K562 (cell line): Measurements from ENCODE around the gene GTPBP1. TPM values are rescaled to one million over a fixed set of nuclear protein-coding genes. Genes with fewer than 3 reads are reported as not detected.

Experiments
- BRD4 ChIP-seq: fragments of 200-600 bp; sonication (generic); IDR thresholded peaks from 2 replicates; pipeline ENCODE4 v1.6.1; 2017; ENCODE audit warnings: inconsistent platforms
- COPS2 ChIP-seq: fragments of 450-650 bp; conservative IDR thresholded peaks from 2 replicates; pipeline ENCODE4 v1.6.1; 2016; ENCODE audit warnings: mild to moderate bottlenecking, moderate library complexity
- FOXK2 ChIP-seq, 2 experiments: fragments of 450-650 bp; IDR thresholded peaks in 1 of 2; conservative IDR thresholded peaks in 1 of 2; 2 replicates each; pipeline ENCODE4 v1.6.1; 2016; ENCODE audit warnings: low read depth in 2 of 2, mild to moderate bottlenecking in 1 of 2
- HDAC2 ChIP-seq: fragments of 450-650 bp; IDR thresholded peaks from 2 replicates; pipeline ENCODE4 v1.6.1; 2016; ENCODE audit warnings: mild to moderate bottlenecking
- KAT2B ChIP-seq: IDR thresholded peaks from one replicate; pipeline ENCODE4 v1.6.1; 2012; ENCODE audit warnings: low read depth, mild to moderate bottlenecking, control low read depth, inconsistent platforms, low read length, moderate library complexity
- KAT7 ChIP-seq: sonication (generic); formaldehyde crosslinking; IDR thresholded peaks from 2 replicates; pipeline ENCODE4 v1.8.0; 2022; ENCODE audit warnings: missing genetic modification reagents, mild to moderate bottlenecking, borderline replicate concordance
- KAT8 ChIP-seq: fragments of 450-650 bp; IDR thresholded peaks from 2 replicates; pipeline ENCODE4 v1.6.1; 2016; ENCODE audit warnings: low read depth, mild to moderate bottlenecking
- LEF1 ChIP-seq: fragments of 450-650 bp; IDR thresholded peaks from 2 replicates; pipeline ENCODE4 v1.6.1; 2016; ENCODE audit warnings: mild to moderate bottlenecking
- MBD2 ChIP-seq: sonication (generic); IDR thresholded peaks from 2 replicates; pipeline ENCODE4 v1.6.1; 2016; ENCODE audit warnings: low read depth, borderline replicate concordance
- MYC ChIP-seq, 2 experiments: fragments of 250-450 bp in 1 of 2; sonication (Bioruptor Pico) in 1 of 2; IDR thresholded peaks; 2 replicates each; pipeline versions ENCODE4 v1.5.1 to v1.6.1; 2012 to 2021; ENCODE audit warnings: low read depth in 2 of 2, borderline replicate concordance in 1 of 2, improper control_type of control experiment in 1 of 2, low read length in 1 of 2, mild to moderate bottlenecking in 1 of 2, moderate library complexity in 1 of 2
- SAFB ChIP-seq: fragments of 200-400 bp; formaldehyde crosslinking; IDR thresholded peaks from 2 replicates; pipeline ENCODE4 v1.6.1; 2017; ENCODE audit warnings: low read depth, low read length, borderline replicate concordance
- ZNF12 ChIP-seq: sonication (generic); formaldehyde crosslinking; IDR thresholded peaks from 2 replicates; pipeline ENCODE4 v1.4.0; 2020; ENCODE audit warnings: mild to moderate bottlenecking, missing genetic modification reagents
- ZNF165 ChIP-seq: fragments of 250-450 bp; sonication (Bioruptor Pico); IDR thresholded peaks from 2 replicates; pipeline ENCODE4 v1.4.0; 2020; ENCODE audit warnings: borderline replicate concordance
- polyA plus RNA-seq, 8 experiments: library from polyadenylated mRNA; depleted of rRNA in 4 of 8; stranded (reverse) in 5 of 8; unstranded in 3 of 8; fragments of >200 nt; fragmentation: Nextera tagmentation in 2 of 8; fragmentation: Illumina TruSeq in 1 of 8; extraction: Ambion mirVana in 2 of 8; extraction: Trizol in 1 of 8; gene quantifications; 2 replicates each; pipeline versions ENCODE4 v1.2.1 to v1.2.3, GENCODE V29; 2011 to 2014; ENCODE audit warnings: inconsistent platforms in 1 of 8, missing spikeins in 1 of 8
- total RNA-seq, 7 experiments: library from RNA; depleted of rRNA in 6 of 7; stranded (reverse); fragments of >200 nt in 6 of 7; fragmentation: Illumina TruSeq in 2 of 7; extraction: Trizol in 2 of 7; gene quantifications; 2 replicates each; pipeline versions ENCODE4 v1.2.1 to v1.2.3, GENCODE V29; 2011 to 2021; ENCODE audit warnings: low replicate concordance in 1 of 7
- TF ChIP-seq, protein P1 (sequence below), 3 experiments: fragments of 200-800 bp in 1 of 3; sonication (Bioruptor generic) in 1 of 3; sonication (generic) in 1 of 3; formaldehyde crosslinking in 1 of 3; IDR thresholded peaks; 2 replicates each; pipeline versions ENCODE4 v1.6.1 to v1.8.0; 2016 to 2022; ENCODE audit warnings: mild to moderate bottlenecking in 2 of 3, missing compliant biosample characterization in 2 of 3, missing genetic modification characterization in 2 of 3, missing genetic modification reagents in 1 of 3
- TF ChIP-seq, protein P2 (sequence below): sonication (generic); formaldehyde crosslinking; IDR thresholded peaks from 2 replicates; pipeline ENCODE4 v1.8.1; 2023; ENCODE audit warnings: missing genetic modification reagents, mild to moderate bottlenecking, borderline replicate concordance
- TF ChIP-seq, protein P3 (sequence below): fragments of 250-450 bp; sonication (Bioruptor Pico); IDR thresholded peaks from 2 replicates; pipeline ENCODE4 v1.5.1; 2021; ENCODE audit warnings: mild to moderate bottlenecking
- TF ChIP-seq, protein P4 (sequence below): sonication (generic); formaldehyde crosslinking; IDR thresholded peaks from 2 replicates; pipeline ENCODE4 v1.8.0; 2022; ENCODE audit warnings: mild to moderate bottlenecking, low read depth, missing genetic modification reagents

The GTPBP1 gene
- total and polyA plus RNA-seq, 9 of the 15 experiments (the other 6 are each of a cell fraction or from before 2014, with no cell fraction given), result 0.83 to 53.2 (median 23.3) TPM

DNA sequence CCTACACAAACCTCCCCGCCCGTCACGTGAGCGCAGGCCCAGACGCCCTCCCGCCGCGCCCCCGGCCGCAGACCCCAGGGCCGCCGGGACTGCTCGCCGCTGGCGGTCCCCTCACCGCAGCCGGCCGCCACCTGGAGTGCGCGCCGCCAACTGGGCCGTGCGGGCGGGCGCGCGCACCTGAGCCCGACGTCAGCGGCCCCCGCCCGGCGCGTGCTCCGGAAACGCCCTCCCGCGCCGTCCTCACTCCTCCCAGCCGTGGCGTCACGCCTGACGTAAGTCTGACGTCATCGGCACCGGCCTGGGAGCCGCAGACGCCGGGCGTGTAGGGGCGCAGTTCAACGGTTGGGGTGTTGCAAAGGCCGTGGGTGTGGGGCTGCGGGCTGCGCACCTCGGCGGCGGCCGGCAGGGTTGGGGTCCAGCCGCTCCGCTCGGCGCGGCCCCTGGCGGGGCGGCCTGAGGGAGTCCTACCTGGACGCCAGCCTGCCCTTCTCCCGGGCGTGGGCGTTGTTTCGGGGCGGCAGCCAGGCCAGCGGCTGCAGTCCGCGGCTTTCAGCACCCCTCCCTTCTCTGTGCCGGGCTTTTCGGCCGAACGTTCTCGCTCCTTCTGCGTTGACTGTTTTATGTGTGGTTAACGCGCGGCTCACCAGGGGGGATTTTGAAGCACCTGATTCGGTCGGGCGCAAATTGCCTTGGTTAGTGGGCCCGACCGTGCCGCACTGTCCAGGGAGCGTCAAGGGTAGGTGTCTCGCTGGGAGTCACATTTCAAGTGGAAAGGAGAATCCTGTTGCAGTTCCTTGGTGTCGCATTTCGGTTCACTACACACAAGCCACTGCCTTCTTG is 4.7 kb upstream of the GTPBP1 start, which contains the start of gene JOSD1 (continued):
- TF ChIP-seq MYC (IDR thresholded peaks at IDR 0.05; ENCODE audit: low read depth, low read length) (peak; percentile 37; the same call in 1 of the 2 replicates), MYC (CRISPR knock-in tag; IDR thresholded peaks at IDR 0.05; ENCODE audit: borderline replicate concordance, low read depth) (no peak), LEF1 (no peak), MBD2 (no peak), BRD4 (no peak), HDAC2 (peak; percentile 56; the same call in 1 of the 2 replicates), KAT7 (CRISPR knock-in tag) (peak; percentile 34), ZNF12 (CRISPR knock-in tag) (no peak), FOXK2 (conservative IDR thresholded peaks at IDR 0.05 in 1 of 2, IDR thresholded peaks at IDR 0.05 in 1 of 2; ENCODE audit: low read depth in 2 of 2) (no peak), SAFB (no peak), COPS2 (no peak), ZNF165 (CRISPR knock-in tag) (no peak), KAT8 (no peak), KAT2B (no peak)
- TF ChIP-seq, protein P1, sequence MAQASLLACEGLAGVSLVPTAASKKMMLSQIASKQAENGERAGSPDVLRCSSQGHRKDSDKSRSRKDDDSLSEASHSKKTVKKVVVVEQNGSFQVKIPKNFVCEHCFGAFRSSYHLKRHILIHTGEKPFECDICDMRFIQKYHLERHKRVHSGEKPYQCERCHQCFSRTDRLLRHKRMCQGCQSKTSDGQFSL (CRISPR knock-in tag; IDR thresholded peaks at IDR 0.05), result peak; percentile 30; the same call in 1 of the 2 replicates
- TF ChIP-seq, protein P1 (tag; IDR thresholded peaks at IDR 0.05), result no peak
- TF ChIP-seq, protein P2, sequence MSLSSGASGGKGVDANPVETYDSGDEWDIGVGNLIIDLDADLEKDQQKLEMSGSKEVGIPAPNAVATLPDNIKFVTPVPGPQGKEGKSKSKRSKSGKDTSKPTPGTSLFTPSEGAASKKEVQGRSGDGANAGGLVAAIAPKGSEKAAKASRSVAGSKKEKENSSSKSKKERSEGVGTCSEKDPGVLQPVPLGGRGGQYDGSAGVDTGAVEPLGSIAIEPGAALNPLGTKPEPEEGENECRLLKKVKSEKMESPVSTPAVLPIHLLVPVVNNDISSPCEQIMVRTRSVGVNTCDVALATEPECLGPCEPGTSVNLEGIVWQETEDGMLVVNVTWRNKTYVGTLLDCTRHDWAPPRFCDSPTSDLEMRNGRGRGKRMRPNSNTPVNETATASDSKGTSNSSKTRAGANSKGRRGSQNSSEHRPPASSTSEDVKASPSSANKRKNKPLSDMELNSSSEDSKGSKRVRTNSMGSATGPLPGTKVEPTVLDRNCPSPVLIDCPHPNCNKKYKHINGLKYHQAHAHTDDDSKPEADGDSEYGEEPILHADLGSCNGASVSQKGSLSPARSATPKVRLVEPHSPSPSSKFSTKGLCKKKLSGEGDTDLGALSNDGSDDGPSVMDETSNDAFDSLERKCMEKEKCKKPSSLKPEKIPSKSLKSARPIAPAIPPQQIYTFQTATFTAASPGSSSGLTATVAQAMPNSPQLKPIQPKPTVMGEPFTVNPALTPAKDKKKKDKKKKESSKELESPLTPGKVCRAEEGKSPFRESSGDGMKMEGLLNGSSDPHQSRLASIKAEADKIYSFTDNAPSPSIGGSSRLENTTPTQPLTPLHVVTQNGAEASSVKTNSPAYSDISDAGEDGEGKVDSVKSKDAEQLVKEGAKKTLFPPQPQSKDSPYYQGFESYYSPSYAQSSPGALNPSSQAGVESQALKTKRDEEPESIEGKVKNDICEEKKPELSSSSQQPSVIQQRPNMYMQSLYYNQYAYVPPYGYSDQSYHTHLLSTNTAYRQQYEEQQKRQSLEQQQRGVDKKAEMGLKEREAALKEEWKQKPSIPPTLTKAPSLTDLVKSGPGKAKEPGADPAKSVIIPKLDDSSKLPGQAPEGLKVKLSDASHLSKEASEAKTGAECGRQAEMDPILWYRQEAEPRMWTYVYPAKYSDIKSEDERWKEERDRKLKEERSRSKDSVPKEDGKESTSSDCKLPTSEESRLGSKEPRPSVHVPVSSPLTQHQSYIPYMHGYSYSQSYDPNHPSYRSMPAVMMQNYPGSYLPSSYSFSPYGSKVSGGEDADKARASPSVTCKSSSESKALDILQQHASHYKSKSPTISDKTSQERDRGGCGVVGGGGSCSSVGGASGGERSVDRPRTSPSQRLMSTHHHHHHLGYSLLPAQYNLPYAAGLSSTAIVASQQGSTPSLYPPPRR (CRISPR knock-in tag), result no peak
- TF ChIP-seq, protein P3, sequence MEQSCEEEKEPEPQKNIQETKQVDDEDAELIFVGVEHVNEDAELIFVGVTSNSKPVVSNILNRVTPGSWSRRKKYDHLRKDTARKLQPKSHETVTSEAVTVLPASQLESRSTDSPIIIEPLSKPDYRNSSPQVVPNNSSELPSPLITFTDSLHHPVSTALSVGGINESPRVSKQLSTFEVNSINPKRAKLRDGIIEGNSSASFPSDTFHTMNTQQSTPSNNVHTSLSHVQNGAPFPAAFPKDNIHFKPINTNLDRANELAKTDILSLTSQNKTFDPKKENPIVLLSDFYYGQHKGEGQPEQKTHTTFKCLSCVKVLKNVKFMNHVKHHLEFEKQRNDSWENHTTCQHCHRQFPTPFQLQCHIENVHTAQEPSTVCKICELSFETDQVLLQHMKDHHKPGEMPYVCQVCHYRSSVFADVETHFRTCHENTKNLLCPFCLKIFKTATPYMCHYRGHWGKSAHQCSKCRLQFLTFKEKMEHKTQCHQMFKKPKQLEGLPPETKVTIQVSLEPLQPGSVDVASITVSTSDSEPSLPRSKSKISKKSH (CRISPR knock-in tag), result no peak
- TF ChIP-seq, protein P4, sequence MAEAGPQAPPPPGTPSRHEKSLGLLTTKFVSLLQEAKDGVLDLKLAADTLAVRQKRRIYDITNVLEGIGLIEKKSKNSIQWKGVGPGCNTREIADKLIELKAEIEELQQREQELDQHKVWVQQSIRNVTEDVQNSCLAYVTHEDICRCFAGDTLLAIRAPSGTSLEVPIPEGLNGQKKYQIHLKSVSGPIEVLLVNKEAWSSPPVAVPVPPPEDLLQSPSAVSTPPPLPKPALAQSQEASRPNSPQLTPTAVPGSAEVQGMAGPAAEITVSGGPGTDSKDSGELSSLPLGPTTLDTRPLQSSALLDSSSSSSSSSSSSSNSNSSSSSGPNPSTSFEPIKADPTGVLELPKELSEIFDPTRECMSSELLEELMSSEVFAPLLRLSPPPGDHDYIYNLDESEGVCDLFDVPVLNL (CRISPR knock-in tag), result no peak
